Loucy (cell line): ENCODE measurements around the gene TPRG1.

Experiments
- H2AFZ ChIP-seq: fragments of 200-600 bp; sonication (generic); 2 replicates; pipeline ENCODE4 v1.6.0; 2016; ENCODE audit warnings: antibody characterized with exemption, mild to moderate bottlenecking, low read length, moderate library complexity
- H3F3A ChIP-seq: fragments of 200-600 bp; 2 replicates; pipeline ENCODE4 v1.6.0; 2016; ENCODE audit warnings: antibody characterized with exemption, low read depth, mild to moderate bottlenecking
- H3K27me3 ChIP-seq: fragments of 200-600 bp; sonication (generic); 2 replicates; pipeline ENCODE4 v1.6.1; 2014; ENCODE audit warnings: low read length, mild to moderate bottlenecking; ENCODE audit not compliant: insufficient read depth, poor library complexity, severe bottlenecking
- H3K36me3 ChIP-seq: fragments of 200-600 bp; sonication (generic); 2 replicates; pipeline ENCODE4 v1.6.1; 2016; ENCODE audit warnings: low read length; ENCODE audit not compliant: insufficient read depth
- H3K4me1 ChIP-seq: fragments of 200-600 bp; sonication (generic); 2 replicates; pipeline ENCODE4 v1.5.1; 2014; ENCODE audit warnings: low read length, mild to moderate bottlenecking; ENCODE audit not compliant: insufficient read depth, poor library complexity, severe bottlenecking
- H3K4me2 ChIP-seq: fragments of 200-600 bp; sonication (generic); 2 replicates; pipeline ENCODE4 v1.6.0; 2014; ENCODE audit warnings: antibody characterized with exemption, low read length, low read depth, mild to moderate bottlenecking; ENCODE audit not compliant: poor library complexity, severe bottlenecking
- H3K4me3 ChIP-seq: fragments of 200-600 bp; sonication (generic); 2 replicates; pipeline ENCODE4 v1.5.1; 2014; ENCODE audit warnings: low read length, mild to moderate bottlenecking, mixed read lengths; ENCODE audit not compliant: poor library complexity, severe bottlenecking
- H3K79me2 ChIP-seq: fragments of 200-600 bp; sonication (generic); 2 replicates; pipeline ENCODE4 v1.6.1; 2014; ENCODE audit warnings: low read length; ENCODE audit not compliant: insufficient read depth
- H3K9ac ChIP-seq: fragments of 200-600 bp; sonication (generic); 2 replicates; pipeline ENCODE4 v1.6.0; 2014; ENCODE audit warnings: mild to moderate bottlenecking, low read depth, low read length, moderate library complexity; ENCODE audit not compliant: poor library complexity, severe bottlenecking
- H3K9me2 ChIP-seq: fragments of 200-600 bp; sonication (generic); replicated peaks from 2 replicates; pipeline ENCODE4 v1.6.1; 2016; ENCODE audit warnings: low read depth, low read length, mixed read lengths
- H3K9me3 ChIP-seq: fragments of 200-600 bp; sonication (generic); 2 replicates; pipeline ENCODE4 v1.6.1; 2014; ENCODE audit warnings: mild to moderate bottlenecking, antibody characterized with exemption, low read length, low read depth; ENCODE audit not compliant: insufficient read depth
- H4K20me1 ChIP-seq: fragments of 200-600 bp; sonication (generic); 2 replicates; pipeline ENCODE4 v1.6.0; 2014; ENCODE audit warnings: antibody characterized with exemption, low read length, mild to moderate bottlenecking; ENCODE audit not compliant: insufficient read depth, poor library complexity, severe bottlenecking
- EZH2phosphoT487 ChIP-seq: fragments of 200-600 bp; IDR thresholded peaks from 2 replicates; pipeline ENCODE4 v1.6.1; 2018; ENCODE audit warnings: antibody characterized with exemption, mild to moderate bottlenecking, moderate library complexity, borderline replicate concordance
- TF ChIP-seq, protein P1 (sequence below): fragments of 200-600 bp; sonication (generic); conservative IDR thresholded peaks from 2 replicates; pipeline ENCODE4 v1.5.1; 2014; ENCODE audit warnings: mild to moderate bottlenecking, antibody characterized with exemption, low read length

TPRG1 gene

DNA sequence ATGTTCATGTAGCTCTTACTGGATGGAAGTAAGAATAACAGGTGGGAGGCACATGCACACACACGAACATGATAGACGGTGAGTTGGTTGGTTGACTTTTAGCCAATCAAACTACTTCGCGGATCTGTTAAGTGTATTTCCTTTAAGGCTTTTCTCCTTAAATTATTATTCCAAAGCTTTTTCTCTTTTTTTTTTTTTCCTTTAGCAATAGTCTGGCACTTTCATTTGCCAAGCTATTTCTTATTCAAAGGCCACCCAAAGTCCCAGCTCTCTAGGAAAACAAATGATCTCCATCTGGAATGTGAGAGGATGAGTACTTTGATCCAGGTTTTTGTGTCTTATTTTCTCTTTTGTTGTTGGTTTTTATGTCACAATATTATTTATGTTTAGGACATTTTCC lies 141.1 kb downstream of the TPRG1 start:
- H3K9me2 ChIP-seq, result no peaks in the 10 kb centered on the region
- no peaks in the 10 kb centered on the region for H4K20me1 ChIP-seq
- H3K79me2 ChIP-seq, result no peaks in the 10 kb centered on the region
- TF ChIP-seq, protein P1, sequence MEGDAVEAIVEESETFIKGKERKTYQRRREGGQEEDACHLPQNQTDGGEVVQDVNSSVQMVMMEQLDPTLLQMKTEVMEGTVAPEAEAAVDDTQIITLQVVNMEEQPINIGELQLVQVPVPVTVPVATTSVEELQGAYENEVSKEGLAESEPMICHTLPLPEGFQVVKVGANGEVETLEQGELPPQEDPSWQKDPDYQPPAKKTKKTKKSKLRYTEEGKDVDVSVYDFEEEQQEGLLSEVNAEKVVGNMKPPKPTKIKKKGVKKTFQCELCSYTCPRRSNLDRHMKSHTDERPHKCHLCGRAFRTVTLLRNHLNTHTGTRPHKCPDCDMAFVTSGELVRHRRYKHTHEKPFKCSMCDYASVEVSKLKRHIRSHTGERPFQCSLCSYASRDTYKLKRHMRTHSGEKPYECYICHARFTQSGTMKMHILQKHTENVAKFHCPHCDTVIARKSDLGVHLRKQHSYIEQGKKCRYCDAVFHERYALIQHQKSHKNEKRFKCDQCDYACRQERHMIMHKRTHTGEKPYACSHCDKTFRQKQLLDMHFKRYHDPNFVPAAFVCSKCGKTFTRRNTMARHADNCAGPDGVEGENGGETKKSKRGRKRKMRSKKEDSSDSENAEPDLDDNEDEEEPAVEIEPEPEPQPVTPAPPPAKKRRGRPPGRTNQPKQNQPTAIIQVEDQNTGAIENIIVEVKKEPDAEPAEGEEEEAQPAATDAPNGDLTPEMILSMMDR, result no peak
- no peak for TF ChIP-seq EZH2phosphoT487
- no peaks in the 10 kb centered on the region for H3F3A ChIP-seq
- H3K9me3 ChIP-seq, result no peaks in the 10 kb centered on the region
- H3K4me1 ChIP-seq, result peaks cover 34% of the 10 kb centered on the region
- no peaks in the 10 kb centered on the region for H3K36me3 ChIP-seq
- H3K27me3 ChIP-seq, result no peaks in the 10 kb centered on the region
- H3K4me2 ChIP-seq, result no peak overlapping the region
- H2AFZ ChIP-seq, result no peak overlapping the region
- H3K9ac ChIP-seq, result no peak overlapping the region
- no peak overlapping the region for H3K4me3 ChIP-seq

DNA sequence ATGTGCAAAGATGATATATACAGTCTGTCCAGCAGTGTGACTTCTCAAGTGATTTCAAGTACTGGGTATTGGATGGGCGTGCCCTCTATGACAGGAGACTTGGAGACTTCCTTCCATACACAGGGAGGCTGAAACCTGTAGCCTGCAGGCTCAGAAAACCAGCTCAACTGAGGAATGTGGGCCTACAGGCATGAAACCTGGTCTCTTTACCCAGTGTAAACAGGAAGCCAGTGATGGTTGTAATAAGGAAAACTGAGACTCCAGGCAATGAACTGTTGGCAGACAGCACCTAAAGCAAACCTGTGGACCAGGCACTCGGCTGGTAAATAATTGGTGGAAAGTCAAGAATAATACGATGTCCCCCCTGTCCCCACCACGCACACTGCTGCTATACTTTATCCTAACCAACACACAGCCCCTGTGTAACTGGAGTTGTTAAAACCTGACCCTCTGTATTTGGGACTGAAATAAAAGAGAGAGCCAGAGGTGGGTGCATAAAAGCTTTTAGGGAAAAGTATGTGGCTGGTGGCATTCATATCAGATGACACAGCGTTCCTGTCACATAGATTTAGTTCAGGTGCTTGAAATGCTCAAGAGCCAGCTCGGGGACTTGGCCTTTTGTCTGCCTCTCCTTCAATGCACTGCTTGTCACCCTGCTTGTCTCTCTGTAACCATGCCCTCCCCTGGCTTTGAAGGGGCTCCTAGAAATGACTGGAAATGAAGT lies 144.7 kb downstream of the TPRG1 start:
- Histone ChIP-seq H3K27me3 (no peaks in the 10 kb centered on the region), H3K36me3 (no peaks in the 10 kb centered on the region), H4K20me1 (no peaks in the 10 kb centered on the region), H3K4me3 (no peak overlapping the region), H3K9me2 (no peaks in the 10 kb centered on the region), H2AFZ (peak overlapping the region; percentile 82), H3K4me1 (peaks cover 31% of the 10 kb centered on the region), H3K79me2 (no peaks in the 10 kb centered on the region), H3K9me3 (no peaks in the 10 kb centered on the region), H3F3A (no peaks in the 10 kb centered on the region), H3K4me2 (no peak overlapping the region), H3K9ac (peak overlapping the region; percentile 33)
- TF ChIP-seq EZH2phosphoT487, result no peak
- TF ChIP-seq, protein P1, result no peak

DNA sequence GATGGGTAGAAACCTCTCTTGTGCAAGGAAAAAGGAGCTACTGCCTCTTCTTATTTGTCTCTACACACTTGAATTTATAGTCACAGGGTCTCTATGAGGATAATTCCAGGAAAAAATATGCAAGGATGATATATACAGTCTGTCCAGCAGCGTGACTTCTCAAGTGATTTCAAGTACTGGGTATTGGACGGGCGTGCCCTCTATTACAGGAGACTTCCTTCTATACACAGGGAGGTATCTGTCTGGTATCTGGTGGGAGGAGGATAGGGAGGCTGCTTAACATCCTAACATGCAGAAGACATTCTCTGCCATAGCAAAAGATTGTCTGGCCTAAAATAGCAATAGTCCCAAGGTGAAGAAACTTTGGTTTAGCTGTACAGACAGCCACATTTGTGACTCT lies 146.1 kb downstream of the TPRG1 start:
- TF ChIP-seq, protein P1, result no peak
- no peak for TF ChIP-seq EZH2phosphoT487
- Histone ChIP-seq H2AFZ (no peak overlapping the region), H3F3A (no peaks in the 10 kb centered on the region), H3K9ac (no peak overlapping the region), H3K4me3 (no peak overlapping the region), H3K27me3 (no peaks in the 10 kb centered on the region), H3K4me1 (peaks cover 45% of the 10 kb centered on the region), H3K79me2 (no peaks in the 10 kb centered on the region), H4K20me1 (no peaks in the 10 kb centered on the region), H3K4me2 (no peak overlapping the region), H3K36me3 (no peaks in the 10 kb centered on the region), H3K9me3 (no peaks in the 10 kb centered on the region), H3K9me2 (no peaks in the 10 kb centered on the region)
